G401.6 (cell line): ENCODE data around the gene NAT9.

Source experiments
- FAIRE-seq: peaks from 2 replicates; lab custom pipeline; 2012; peaks lifted over from hg19 to GRCh38; lab: Jason Lieb, UNC

NAT9 gene

GRCh38 chr17:74805591-74805991 lies 29.4 kb upstream of the NAT9 start:
- FAIRE-seq, result no peak

DNA sequence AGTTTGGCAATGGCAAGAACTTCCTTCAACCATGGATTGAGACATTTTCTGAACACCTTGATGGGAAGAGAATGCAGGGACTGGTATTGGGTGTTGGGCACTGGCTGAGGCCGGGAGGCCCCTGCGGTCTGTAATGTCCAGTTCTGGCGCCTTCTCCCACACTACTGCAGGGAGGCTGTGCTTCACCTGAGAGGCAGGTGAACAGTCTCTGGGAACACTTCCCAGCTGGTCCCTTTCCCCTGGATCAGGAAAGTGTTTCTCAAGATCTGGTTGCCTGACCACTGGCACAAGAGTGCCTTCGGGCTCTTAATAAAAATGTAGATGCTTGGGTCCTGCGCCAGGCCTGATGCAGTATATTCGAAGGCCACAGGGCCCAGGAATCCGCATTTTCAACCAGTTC lies 28.5 kb upstream of the NAT9 start:
- FAIRE-seq, result no peak

DNA sequence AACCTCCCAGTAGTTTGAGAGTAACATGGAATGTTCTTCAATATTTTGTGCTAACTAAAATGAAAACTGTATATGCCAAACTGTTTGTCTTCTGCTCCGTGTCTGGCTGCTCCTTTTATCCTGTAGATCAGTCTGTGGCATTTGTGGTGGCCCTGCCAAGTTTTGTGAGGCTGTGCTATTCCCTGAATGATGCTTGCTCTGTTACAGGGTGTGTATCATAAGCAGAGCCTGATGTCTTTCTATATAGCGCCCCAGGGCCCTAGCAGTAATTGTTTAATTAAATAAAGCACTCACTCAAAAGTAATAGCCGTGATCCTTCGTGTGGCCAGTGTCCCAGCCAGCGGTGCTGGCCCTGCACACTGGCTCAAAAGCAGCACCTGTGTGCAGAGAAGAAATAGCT lies 27.8 kb upstream of the NAT9 start:
- no peak for FAIRE-seq

DNA sequence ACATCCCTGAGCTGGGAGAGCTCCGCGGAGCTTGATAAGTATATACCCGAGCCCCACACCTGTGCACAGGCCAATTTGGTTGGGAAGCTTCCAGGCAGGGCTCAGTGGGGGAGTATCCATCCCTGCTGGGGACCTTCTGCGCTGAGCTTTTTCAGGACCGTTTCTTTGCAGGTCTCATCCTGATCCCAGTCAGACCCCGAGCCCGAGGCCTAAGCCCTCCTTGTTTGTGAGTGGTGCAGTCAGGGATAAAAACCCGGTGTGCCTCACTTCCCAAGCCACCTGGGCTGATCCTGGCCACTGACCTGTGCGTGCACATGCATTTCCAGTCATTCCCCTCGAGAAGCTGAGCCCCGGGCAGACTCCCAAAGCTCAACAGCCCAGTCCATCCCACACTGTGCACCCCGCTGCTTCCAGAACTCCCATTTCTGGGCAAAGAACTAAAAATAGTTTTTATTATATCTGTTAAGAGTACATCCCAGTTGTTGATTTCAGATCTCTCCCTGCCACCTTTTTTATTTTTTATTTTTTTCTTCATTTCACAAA lies 27.3 kb upstream of the NAT9 start:
- no peak for FAIRE-seq

GRCh38 chr17:74801896-74802295 lies 25.8 kb upstream of the NAT9 start:
- no peak for FAIRE-seq

- no peak for FAIRE-seq
Measured at GRCh38 chr17:74800531-74800930, 24.4 kb upstream of the NAT9 start.

GRCh38 chr17:74799097-74799496 lies 23.0 kb upstream of the NAT9 start:
- FAIRE-seq, result no peak

DNA sequence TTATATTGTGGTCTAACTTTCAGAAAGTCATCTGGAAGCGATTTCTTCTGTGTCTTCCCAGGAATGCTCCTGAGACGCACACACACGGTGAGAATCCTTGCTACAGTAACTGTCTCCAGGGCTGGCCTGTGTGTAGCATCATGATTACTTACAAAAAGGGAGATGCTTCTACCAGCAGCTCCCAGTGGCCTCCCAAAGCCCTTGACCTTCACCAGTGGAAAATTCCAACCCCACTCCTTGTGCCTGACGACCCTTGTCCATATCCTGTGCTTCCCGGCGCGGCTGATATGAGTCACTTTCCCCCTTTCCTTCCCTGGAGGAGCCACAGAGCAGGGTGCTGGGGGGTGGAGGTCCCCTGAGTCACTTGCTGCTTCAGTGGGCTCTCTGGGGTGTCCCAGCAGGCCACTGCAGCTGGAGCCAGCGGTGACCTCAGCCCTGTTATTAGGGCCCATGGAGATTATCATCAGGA lies 22.1 kb upstream of the NAT9 start:
- FAIRE-seq, result no peak

DNA sequence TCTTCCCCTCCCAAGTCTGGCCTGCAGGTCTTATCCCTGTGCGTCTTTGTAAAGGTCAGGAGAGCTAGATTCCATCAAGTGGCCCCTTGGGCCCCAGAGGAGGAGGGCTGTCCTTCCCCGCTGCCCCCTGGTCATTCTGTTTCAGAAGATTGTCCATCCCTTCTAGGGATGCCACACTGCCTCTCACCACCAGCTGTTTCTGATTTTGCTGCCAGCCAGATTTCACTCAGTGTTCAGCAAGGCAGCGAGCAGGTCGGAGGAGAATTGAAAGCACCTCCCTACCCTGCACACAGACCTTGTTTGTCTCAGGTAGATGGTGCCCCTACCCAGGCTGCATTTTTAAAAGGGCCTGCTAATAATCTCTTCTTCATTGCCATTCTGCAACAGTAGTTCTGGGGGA lies 21.7 kb upstream of the NAT9 start:
- FAIRE-seq, result no peak

- no peak for FAIRE-seq
Measured at GRCh38 chr17:74796866-74797265, 20.7 kb upstream of the NAT9 start.

- no peak for FAIRE-seq
Measured at GRCh38 chr17:74796211-74796610, 20.1 kb upstream of the NAT9 start.

DNA sequence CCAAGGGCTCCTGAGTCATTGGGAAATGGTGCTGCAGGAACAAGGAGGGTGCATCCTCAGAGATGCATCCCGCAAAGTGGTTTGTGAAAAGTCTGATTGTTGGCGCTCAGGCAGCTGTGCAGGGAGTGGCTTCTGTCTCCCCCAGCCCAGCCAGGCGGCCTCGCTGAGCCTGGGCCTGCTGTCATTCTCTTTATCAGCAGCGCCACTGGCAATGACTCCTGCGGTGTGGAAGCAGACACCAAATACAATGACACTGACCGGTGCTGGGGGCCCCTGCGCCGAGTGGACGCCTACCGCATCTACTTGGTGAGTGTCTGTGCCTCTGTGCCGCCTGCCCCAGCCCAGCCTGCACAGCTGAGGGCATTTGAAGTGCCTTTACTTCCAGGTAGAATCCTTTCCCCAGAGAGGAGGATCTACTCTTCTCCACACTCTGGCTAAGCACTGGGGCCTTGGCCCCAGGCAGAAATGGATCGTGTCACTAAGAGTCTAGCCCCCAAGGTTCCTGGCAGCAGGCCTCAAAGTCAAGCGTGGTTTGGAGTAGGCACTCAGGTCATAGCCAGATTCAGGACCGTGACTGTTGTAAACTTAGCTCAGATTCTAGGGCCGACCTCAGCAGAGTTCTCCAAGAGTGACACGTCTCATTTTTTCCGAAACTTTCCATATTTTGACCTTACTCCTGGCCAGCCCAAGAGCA lies 19.3 kb upstream of the NAT9 start:
- no peak for FAIRE-seq

DNA sequence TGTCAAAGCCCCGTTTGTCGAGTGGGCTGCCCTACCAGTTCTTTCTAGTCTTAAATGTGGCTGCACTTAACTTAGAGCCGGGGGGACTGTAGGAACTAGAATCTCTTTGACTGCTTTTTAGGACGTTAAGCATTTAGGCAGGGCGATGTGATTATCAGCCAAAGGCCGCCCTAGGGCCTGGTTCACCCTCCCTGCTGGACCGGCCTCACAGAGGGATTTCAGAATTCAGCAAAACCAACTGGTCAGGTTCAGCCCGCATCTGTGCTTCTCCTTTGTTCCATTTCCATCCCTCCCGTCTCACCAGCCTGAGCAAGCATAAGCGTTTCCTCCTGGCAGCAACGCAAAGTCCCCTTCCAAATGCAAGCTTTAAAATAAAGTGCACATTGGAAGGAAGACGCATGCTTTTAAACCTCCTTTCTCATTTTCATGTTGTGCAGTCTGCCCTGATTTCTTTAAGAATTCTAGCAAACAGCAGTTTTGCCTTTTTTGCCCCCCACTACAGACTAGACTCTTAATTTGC lies 16.5 kb upstream of the NAT9 start:
- no peak for FAIRE-seq

DNA sequence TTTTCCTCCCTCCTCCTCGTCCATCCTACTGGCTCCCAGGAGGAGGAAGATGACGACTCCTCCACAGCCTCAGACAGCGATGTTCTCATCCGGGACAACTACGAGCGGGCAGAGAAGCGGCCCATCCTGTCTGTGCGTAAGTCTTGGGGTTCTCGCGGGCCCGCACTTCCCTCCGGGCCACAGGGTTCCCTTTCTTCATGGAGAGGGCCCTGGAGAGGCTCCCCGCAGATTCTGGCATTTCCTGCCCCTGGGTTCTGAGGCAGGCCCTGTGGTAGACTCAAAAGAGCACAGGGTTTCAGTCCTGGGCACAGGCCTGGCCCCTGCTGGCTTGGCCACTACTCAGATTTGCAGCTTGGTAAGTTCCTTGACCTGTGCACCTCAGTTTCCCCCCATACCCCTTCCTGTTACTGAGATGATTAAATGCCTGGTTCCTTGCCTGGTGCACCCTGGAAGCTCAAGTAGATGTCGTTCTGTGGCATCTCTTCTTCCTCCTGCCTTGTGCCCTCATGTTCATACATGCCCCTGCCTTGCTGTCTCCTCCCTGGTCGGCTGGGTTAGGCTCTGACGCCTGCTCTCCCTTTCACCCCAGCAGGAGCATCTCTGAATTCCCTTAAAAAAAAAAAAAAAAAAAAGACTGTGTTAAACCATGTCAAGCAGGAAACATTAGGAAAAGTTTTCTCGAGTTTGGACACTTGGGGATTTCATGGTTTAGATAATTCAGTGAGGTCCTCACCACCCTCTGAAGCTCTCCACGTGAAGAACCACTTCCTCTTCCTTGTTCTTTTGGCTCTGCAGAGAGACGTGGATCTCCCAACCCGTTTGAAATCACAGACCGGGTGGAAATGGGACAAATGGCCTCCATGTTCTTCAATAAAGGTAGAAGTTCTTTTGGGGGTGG lies 14.3 kb upstream of the NAT9 start:
- FAIRE-seq, result no peak

- FAIRE-seq, result no peak
Measured at GRCh38 chr17:74786431-74787055, 10.4 kb upstream of the NAT9 start.

DNA sequence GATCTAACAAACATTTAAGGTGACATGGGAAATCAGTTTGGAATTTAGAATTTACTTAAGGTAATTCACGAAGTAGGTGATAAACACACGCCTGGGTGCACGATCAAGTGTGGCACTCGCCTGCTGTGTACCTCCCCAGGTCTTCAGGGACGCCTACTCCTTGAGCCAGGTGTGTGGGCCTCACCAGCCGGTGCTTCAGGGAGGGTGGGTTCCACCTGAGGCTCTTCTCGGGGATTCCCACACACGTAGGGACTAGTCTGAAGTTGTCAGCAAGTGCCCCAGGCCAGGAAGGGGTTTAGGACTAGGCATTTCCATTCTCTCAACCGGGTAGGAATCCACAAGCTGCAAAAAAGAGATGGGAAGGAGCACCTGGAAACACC lies 9.8 kb upstream of the NAT9 start:
- no peak for FAIRE-seq

GRCh38 chr17:74785096-74785980 lies 9.2 kb upstream of the NAT9 start:
- FAIRE-seq, result no peak

- no peak for FAIRE-seq
Measured at GRCh38 chr17:74784125-74784810, 8.1 kb upstream of the NAT9 start.

- FAIRE-seq, result no peak
Measured at GRCh38 chr17:74782571-74782970, 6.4 kb upstream of the NAT9 start.

DNA sequence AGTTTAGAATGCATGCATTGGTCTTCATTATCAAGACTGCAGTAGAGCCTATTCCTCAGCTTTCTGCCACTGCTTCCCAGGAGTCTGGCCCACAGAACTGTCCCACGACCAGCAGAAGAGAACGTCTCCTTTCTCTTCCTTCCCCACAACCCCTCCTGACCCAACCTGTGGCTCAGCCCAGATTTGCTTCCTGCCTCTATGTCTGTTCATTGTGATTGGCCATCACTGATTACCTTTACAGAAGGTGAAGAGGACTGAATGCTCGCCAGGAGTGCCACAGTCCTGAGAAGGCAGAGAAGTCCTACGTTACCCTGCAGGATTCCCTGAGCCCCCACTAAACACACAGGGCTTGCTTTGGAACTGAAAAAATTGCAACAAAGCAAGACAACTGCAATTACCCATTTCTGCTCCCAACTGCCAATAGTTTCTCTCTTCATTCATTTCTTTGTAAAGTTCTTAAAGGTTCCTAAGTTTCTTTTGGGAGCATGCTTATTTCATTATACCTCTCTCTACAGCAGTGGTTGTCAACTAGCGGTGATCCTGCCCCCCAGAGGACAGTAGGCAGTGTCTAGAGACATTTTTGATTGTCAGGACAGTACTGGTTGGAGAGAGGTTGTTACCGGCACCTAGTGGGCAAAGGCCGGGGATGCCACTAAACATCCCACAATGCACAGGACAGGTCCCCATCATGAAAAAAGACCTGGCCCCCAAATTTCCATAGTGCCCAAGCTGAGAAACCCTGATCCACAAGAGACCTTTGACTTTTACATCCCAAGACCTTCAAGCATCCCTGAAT lies 4.5 kb upstream of the NAT9 start:
- FAIRE-seq, result peak; percentile 25
